PC-3 (cell line): ENCODE data around the gene PDP2.

ENCODE experiments used
- EZH2 ChIP-seq: fragments of 300-600 bp; sonication (generic); IDR thresholded peaks from one replicate; pipeline ENCODE4 v1.6.1; 2017; ENCODE audit warnings: antibody characterized with exemption, mild to moderate bottlenecking, low read length; ENCODE audit not compliant: unreplicated experiment
- EZH2phosphoT487 ChIP-seq: fragments of 300-600 bp; sonication (generic); IDR thresholded peaks from 2 replicates; pipeline ENCODE4 v1.6.1; 2018; ENCODE audit warnings: mild to moderate bottlenecking, antibody characterized with exemption, low read length, borderline replicate concordance
- TF ChIP-seq, protein P1 (sequence below): fragments of 300-600 bp; sonication (generic); conservative IDR thresholded peaks from 2 replicates; pipeline ENCODE4 v1.5.1; 2017; ENCODE audit warnings: antibody characterized with exemption, low read depth, mild to moderate bottlenecking, low read length

- TF ChIP-seq, protein P1, sequence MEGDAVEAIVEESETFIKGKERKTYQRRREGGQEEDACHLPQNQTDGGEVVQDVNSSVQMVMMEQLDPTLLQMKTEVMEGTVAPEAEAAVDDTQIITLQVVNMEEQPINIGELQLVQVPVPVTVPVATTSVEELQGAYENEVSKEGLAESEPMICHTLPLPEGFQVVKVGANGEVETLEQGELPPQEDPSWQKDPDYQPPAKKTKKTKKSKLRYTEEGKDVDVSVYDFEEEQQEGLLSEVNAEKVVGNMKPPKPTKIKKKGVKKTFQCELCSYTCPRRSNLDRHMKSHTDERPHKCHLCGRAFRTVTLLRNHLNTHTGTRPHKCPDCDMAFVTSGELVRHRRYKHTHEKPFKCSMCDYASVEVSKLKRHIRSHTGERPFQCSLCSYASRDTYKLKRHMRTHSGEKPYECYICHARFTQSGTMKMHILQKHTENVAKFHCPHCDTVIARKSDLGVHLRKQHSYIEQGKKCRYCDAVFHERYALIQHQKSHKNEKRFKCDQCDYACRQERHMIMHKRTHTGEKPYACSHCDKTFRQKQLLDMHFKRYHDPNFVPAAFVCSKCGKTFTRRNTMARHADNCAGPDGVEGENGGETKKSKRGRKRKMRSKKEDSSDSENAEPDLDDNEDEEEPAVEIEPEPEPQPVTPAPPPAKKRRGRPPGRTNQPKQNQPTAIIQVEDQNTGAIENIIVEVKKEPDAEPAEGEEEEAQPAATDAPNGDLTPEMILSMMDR: no peak
- TF ChIP-seq EZH2 (no peak), EZH2phosphoT487 (no peak)
Observed at GRCh38 chr16:66919569-66920298, 39.4 kb downstream of the PDP2 start.
